Testis (tissue), 3 donors: ENCODE results near the gene TBC1D9. TPM values are rescaled to one million over a fixed set of nuclear protein-coding genes. Genes with fewer than 3 reads are reported as not detected.
"Not testable (repeated sequence)": the region's sequence is repeated elsewhere in the genome, so short reads cannot be mapped to it uniquely, and the experiment has no call there.

Source experiments
- DNase-seq: peaks from one replicate; pipeline ENCODE4 v3.0.0-alpha.2; 2019
- H3K27ac ChIP-seq, 2 donors: fragments of 200-600 bp; sonication (generic); one replicate each; pipeline ENCODE4 v1.5.1; 2019
- H3K27me3 ChIP-seq: fragments of 200-600 bp; sonication (generic); one replicate; pipeline ENCODE4 v1.5.1; 2019
- H3K36me3 ChIP-seq: fragments of 200-600 bp; sonication (generic); one replicate; pipeline ENCODE4 v1.5.1; 2017; ENCODE audit warnings: low read depth; ENCODE audit errors: missing control alignments
- H3K4me1 ChIP-seq: fragments of 200-600 bp; sonication (generic); one replicate; pipeline ENCODE4 v1.5.1; 2019
- H3K4me3 ChIP-seq, 2 donors: fragments of 200-600 bp; sonication (generic); one replicate each; pipeline ENCODE4 v1.5.1; 2017 to 2019
- H3K9me3 ChIP-seq: fragments of 200-600 bp; sonication (generic); one replicate; pipeline ENCODE4 v1.5.1; 2017
- POLR2A ChIP-seq: fragments of 450-650 bp; IDR thresholded peaks from one replicate; pipeline ENCODE4 v1.6.1; 2017; ENCODE audit warnings: antibody characterized with exemption, mild to moderate bottlenecking, moderate library complexity
- WGBS, 2 donors: methylation state at CpG; one replicate each; pipeline ENCODE4 v1.1.5; 2018; 5-methylcytosine and 5-hydroxymethylcytosine counted together
- intact Hi-C: fragments of 100-400 bp; cut with DNase I; formaldehyde crosslinking; loops from one replicate; pipeline ENCODE4 v1.15.1; 2023; ENCODE audit warnings: low total_unique reads
- polyA plus RNA-seq: library from polyadenylated mRNA; stranded (reverse); fragments of 350-450 nt; fragmentation: Illumina TruSeq; extraction: RNeasy Lipid Tissue Mini Kit (QIAGEN cat#74804); gene quantifications from one replicate; pipeline ENCODE4 v1.2.3, GENCODE V29; 2014; ENCODE audit warnings: low read depth, low replicate concordance; ENCODE audit not compliant: insufficient read depth
- total RNA-seq, 2 donors: library from RNA; depleted of rRNA; stranded (reverse); fragments of >200 nt; gene quantifications; one replicate each; pipeline ENCODE4 v1.2.3, GENCODE V29; 2016
- TF ChIP-seq, protein P1 (sequence below), 3 experiments: fragments of 450-650 bp in 2 of 3; fragments of 200-600 bp in 1 of 3; sonication (generic) in 1 of 3; IDR thresholded peaks; one replicate each; pipeline ENCODE4 v1.5.1; 2016 to 2019; ENCODE audit warnings: antibody characterized with exemption in 3 of 3, mild to moderate bottlenecking in 2 of 3, moderate library complexity in 1 of 3

The TBC1D9 gene
- total and polyA plus RNA-seq, 3 donors from 2014 or later, result 8.6 to 13.1 (median 9.8) TPM

GRCh38 chr4:140750470-140750869 is 5.7 kb downstream of the TBC1D9 start:
- Histone ChIP-seq H3K27ac (no peak overlapping the region), H3K4me3 (no peak overlapping the region), H3K4me1 (peaks cover 6% of the 10 kb centered on the region), H3K27me3 (no peaks in the 10 kb centered on the region), H3K9me3 (no peaks in the 10 kb centered on the region), H3K36me3 (no peaks in the 10 kb centered on the region)
- WGBS, 2 donors, result 91 to 98% methylated on average over 2 of the region's 2 CpGs
- no peak for TF ChIP-seq POLR2A
- TF ChIP-seq, protein P1, sequence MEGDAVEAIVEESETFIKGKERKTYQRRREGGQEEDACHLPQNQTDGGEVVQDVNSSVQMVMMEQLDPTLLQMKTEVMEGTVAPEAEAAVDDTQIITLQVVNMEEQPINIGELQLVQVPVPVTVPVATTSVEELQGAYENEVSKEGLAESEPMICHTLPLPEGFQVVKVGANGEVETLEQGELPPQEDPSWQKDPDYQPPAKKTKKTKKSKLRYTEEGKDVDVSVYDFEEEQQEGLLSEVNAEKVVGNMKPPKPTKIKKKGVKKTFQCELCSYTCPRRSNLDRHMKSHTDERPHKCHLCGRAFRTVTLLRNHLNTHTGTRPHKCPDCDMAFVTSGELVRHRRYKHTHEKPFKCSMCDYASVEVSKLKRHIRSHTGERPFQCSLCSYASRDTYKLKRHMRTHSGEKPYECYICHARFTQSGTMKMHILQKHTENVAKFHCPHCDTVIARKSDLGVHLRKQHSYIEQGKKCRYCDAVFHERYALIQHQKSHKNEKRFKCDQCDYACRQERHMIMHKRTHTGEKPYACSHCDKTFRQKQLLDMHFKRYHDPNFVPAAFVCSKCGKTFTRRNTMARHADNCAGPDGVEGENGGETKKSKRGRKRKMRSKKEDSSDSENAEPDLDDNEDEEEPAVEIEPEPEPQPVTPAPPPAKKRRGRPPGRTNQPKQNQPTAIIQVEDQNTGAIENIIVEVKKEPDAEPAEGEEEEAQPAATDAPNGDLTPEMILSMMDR (IDR thresholded peaks at IDR 0.05), result no peak
- intact Hi-C loops, result no loop called here
- DNase-seq, result no peak

DNA sequence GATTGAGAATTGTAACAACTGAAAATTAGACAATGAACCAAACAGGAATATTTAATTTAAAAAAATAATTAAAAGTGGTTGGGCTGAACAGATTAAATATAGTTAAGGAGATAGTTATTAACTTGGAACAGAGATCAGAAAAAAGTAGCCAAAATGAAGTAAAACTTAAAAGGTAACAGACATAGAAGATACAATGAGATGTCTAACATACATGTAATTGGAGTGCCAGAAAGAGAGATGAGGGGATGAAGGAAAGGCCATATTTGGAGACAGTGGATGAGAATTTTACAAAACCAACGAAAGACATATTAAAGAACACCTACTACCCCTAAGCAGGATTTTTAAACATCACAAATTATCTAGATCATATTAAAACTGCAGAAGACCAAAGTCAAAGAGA is 8.0 kb downstream of the TBC1D9 start:
- Histone ChIP-seq H3K4me1 (no peaks in the 10 kb centered on the region), H3K36me3 (no peaks in the 10 kb centered on the region), H3K9me3 (no peaks in the 10 kb centered on the region), H3K27ac (no peak overlapping the region), H3K27me3 (no peaks in the 10 kb centered on the region), H3K4me3 (no peak overlapping the region)
- WGBS, 2 donors, result 92 to 94% methylated on average over 1 of the region's 1 CpG
- no peak for DNase-seq
- TF ChIP-seq, protein P1 (IDR thresholded peaks at IDR 0.05), result no peak
- TF ChIP-seq POLR2A, result no peak
- intact Hi-C loops, result no loop called here

- DNase-seq, H3K9me3 ChIP-seq, H3K36me3 ChIP-seq, H3K27me3 ChIP-seq, H3K27ac ChIP-seq, H3K4me3 ChIP-seq, intact Hi-C loops, H3K4me1 ChIP-seq: not testable (repeated sequence)
- 92 to 95% methylated on average over 7 of the region's 7 CpGs for WGBS, 2 donors
Measured at GRCh38 chr4:140746546-140746945, 9.6 kb downstream of the TBC1D9 start.

DNA sequence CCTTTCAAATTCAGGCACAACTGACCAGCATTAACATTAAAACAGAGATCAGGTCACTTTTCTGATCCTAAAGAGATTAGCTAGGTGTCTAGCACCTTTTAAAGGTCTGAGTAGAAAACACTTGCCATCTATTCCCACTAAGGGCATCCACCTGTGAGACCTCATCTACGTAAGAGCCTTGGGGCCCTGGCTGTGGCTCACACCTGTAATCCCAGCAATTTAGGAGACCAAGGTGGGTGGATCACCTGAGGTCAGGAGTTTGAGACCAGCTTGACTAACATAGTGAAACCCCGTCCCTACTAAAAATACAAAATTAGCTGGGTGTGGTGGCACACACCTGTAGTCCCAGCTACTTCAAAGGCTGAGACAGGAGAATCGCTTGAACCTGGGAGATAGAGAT is 11.8 kb downstream of the TBC1D9 start:
- intact Hi-C loops, result no loop called here
- H3K36me3 ChIP-seq, result no peaks in the 10 kb centered on the region
- no peak overlapping the region for H3K27ac ChIP-seq
- no peaks in the 10 kb centered on the region for H3K9me3 ChIP-seq
- H3K27me3 ChIP-seq, result no peaks in the 10 kb centered on the region
- no peak for TF ChIP-seq POLR2A
- TF ChIP-seq, protein P1 (IDR thresholded peaks at IDR 0.05), result no peak
- no peak for DNase-seq
- H3K4me3 ChIP-seq, result no peak overlapping the region
- H3K4me1 ChIP-seq, result no peaks in the 10 kb centered on the region
- WGBS, 2 donors, result 92 to 98% methylated on average over 3 of the region's 3 CpGs

DNA sequence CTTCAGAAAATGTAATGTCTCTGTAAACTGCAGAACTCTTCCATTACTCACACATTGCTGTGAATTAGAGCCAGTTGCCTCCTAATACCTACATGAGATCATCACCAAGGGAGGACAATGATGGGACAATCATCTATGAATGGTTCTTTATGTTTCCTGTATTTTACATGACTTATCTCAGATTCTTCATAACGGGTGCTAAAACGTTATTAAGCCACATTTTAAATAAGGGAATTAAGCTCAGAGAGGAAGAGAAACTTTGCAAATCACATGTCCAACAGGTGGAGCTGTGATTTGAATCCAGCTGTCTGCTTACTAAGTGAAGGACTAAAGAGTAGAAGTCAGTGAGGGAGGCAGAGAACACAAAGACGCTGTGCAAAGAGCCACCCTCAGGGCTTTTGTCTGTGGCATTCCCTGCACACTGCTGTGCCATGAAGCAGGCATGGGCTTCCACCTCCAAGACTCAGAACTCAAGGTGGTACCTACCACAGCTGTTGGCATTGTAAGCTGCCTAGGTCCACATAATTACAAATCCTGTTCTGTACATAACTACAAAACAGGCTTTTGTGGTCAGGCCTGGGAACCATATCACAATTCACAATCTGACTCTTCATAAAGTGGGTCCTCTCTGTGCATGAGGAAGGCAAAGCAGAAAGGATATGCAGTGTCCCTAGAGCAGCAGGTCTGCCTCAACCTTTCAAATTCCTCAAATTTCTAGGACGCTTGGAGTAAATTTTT is 12.8 kb downstream of the TBC1D9 start:
- Histone ChIP-seq H3K27ac (no peak overlapping the region), H3K27me3 (no peaks in the 10 kb centered on the region), H3K4me1 (no peaks in the 10 kb centered on the region), H3K36me3 (no peaks in the 10 kb centered on the region), H3K4me3 (no peak overlapping the region), H3K9me3 (no peaks in the 10 kb centered on the region)
- no peak for DNase-seq
- intact Hi-C loops, result no loop called here
- 48 to 57% methylated on average over 4 of the region's 4 CpGs for WGBS, 2 donors
- TF ChIP-seq, protein P1 (IDR thresholded peaks at IDR 0.05), result no peak
- TF ChIP-seq POLR2A, result no peak
